ENCODE data around the gene ULK4. TPM values are rescaled to one million over a fixed set of nuclear protein-coding genes. Genes with fewer than 3 reads are reported as not detected.
"Not testable (repeated sequence)": the region's sequence is repeated elsewhere in the genome, so short reads cannot be mapped to it uniquely, and the experiment has no call there.

Gene ULK4
- total and polyA plus RNA-seq, 10 donors: 2.0 to 33.3 (median 12.9) TPM

DNA sequence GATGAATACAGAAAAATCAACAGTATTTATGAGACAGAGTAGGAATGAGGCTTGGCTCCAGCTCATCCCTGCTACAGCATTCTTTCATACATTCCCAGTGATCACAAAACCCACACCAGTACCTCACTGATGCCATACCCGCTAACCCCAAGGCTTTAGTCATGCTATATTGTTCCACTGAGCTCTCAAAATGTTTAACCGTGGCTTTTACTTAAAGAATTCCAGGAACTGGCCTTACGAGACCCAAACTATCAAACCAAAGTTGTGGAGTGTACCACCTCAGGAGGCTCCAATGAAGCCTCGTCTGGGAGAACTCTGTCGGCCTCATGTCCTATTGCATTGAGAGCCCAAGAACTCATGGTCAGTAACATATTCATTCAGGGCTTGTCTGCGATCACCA, 278.9 kb downstream of the ULK4 start:
- Histone ChIP-seq H3K4me1 (no peaks in the 10 kb centered on the region), H3K4me3 (no peak overlapping the region), H3K9me3 (no peaks in the 10 kb centered on the region), H3K27me3 (replicated peaks in 1 of 7) (no peaks in the 10 kb centered on the region), H3K36me3 (peaks cover 0 to 9% (median 0%) of the 10 kb centered on the region in 6 donors), H3K27ac (no peak overlapping the region)
- TF ChIP-seq POLR2A (IDR thresholded peaks at IDR 0.05) (no peak), POLR2AphosphoS5 (IDR thresholded peaks at IDR 0.05) (no peak)
- TF ChIP-seq, protein P1, sequence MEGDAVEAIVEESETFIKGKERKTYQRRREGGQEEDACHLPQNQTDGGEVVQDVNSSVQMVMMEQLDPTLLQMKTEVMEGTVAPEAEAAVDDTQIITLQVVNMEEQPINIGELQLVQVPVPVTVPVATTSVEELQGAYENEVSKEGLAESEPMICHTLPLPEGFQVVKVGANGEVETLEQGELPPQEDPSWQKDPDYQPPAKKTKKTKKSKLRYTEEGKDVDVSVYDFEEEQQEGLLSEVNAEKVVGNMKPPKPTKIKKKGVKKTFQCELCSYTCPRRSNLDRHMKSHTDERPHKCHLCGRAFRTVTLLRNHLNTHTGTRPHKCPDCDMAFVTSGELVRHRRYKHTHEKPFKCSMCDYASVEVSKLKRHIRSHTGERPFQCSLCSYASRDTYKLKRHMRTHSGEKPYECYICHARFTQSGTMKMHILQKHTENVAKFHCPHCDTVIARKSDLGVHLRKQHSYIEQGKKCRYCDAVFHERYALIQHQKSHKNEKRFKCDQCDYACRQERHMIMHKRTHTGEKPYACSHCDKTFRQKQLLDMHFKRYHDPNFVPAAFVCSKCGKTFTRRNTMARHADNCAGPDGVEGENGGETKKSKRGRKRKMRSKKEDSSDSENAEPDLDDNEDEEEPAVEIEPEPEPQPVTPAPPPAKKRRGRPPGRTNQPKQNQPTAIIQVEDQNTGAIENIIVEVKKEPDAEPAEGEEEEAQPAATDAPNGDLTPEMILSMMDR (IDR thresholded peaks at IDR 0.05 in 8 of 11, conservative IDR thresholded peaks at IDR 0.05 in 3 of 11): no peak
- no peak for DNase-seq
- 86 to 99% (median 95%) methylated on average over 6 of the region's 6 CpGs for WGBS, 5 donors
- intact Hi-C loops (cut with DNase I; ENCODE audit: low total_unique reads): no loop called here

DNA sequence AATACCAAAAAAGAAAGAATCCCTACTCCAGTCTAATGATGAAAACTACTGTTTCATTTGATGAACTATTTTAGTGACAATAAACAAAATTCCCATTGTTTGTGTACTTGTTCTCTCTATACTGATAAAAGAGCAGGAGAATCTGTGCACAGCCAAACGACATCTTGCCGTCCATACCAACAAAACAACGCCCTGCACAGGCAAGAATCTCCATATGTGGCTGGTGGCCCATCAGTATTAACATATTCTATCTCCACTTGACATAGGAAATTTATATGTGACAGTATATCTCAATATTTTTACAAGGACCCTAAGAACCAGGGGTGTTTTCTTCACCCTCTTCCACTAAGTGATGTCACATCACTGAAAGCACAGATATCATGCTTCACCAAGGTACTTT, 279.5 kb downstream of the ULK4 start:
- no peak overlapping the region for H3K27ac ChIP-seq
- no peaks in the 10 kb centered on the region for H3K4me1 ChIP-seq
- intact Hi-C loops (cut with DNase I; ENCODE audit: low total_unique reads): no loop called here
- H3K9me3 ChIP-seq: no peaks in the 10 kb centered on the region
- no peak overlapping the region for H3K4me3 ChIP-seq
- no peak for DNase-seq
- 89 to 100% (median 94%) methylated on average over 3 of the region's 3 CpGs for WGBS, 5 donors
- no peaks in the 10 kb centered on the region for H3K27me3 ChIP-seq (replicated peaks in 1 of 7)
- TF ChIP-seq POLR2A (IDR thresholded peaks at IDR 0.05): no peak
- no peak for TF ChIP-seq POLR2AphosphoS5 (IDR thresholded peaks at IDR 0.05)
- TF ChIP-seq, protein P1 (IDR thresholded peaks at IDR 0.05 in 8 of 11, conservative IDR thresholded peaks at IDR 0.05 in 3 of 11): no peak
- peaks cover 0 to 9% (median 0%) of the 10 kb centered on the region in 6 donors for H3K36me3 ChIP-seq

DNA sequence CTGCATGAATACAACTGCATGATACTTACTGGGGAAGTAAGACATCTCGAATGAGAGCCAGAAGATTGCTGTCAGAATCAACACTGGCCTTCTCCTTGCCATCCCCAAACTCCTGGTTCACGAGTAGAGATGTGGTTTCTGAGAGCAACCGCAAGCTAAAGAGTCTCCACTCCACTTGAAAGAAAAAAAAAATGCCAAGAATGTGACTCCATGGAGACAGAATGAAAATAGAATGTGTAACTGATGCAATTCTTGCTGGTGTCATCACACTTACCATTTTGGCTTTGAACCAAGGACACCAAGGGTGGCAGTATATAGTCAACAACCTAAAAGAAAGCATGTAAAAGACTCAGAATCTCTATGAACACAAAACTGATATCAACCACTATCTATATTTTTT, 280.4 kb downstream of the ULK4 start:
- 72 to 92% (median 82%) methylated on average over 3 of the region's 3 CpGs for WGBS, 5 donors
- no peaks in the 10 kb centered on the region for H3K27me3 ChIP-seq (replicated peaks in 1 of 7)
- no peaks in the 10 kb centered on the region for H3K9me3 ChIP-seq
- H3K4me1 ChIP-seq: no peaks in the 10 kb centered on the region
- DNase-seq: no peak
- TF ChIP-seq POLR2AphosphoS5 (IDR thresholded peaks at IDR 0.05): no peak
- TF ChIP-seq, protein P1 (IDR thresholded peaks at IDR 0.05 in 8 of 11, conservative IDR thresholded peaks at IDR 0.05 in 3 of 11): no peak
- no peak for TF ChIP-seq POLR2A (IDR thresholded peaks at IDR 0.05)
- H3K36me3 ChIP-seq: peaks cover 0 to under 1% (median 0%) of the 10 kb centered on the region in 6 donors
- H3K4me3 ChIP-seq: no peak overlapping the region
- no peak overlapping the region for H3K27ac ChIP-seq
- intact Hi-C loops (cut with DNase I; ENCODE audit: low total_unique reads): no loop called here

DNA sequence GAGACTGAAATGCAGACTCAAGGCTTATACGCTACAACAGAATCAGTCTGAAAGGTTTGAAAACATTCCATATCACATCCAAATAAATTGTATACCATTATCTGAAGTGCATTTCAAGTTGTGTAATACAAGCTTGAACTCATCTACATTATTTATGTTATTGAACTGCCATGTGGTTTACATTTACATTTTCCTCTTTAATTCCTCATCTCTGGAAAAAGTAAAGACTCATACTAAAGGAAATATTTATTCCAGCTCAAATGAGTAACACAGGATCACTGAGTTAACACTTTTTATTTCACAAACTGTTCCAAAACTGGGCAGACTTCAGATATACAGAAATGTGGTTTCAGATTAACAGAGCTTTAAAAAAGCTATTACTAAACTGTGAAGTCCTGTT, 282.5 kb downstream of the ULK4 start:
- no peak for DNase-seq
- intact Hi-C loops (cut with DNase I; ENCODE audit: low total_unique reads): no loop called here
- TF ChIP-seq POLR2AphosphoS5 (IDR thresholded peaks at IDR 0.05) (no peak), POLR2A (IDR thresholded peaks at IDR 0.05) (no peak)
- TF ChIP-seq, protein P1 (IDR thresholded peaks at IDR 0.05 in 8 of 11, conservative IDR thresholded peaks at IDR 0.05 in 3 of 11): no peak
- H3K27me3 ChIP-seq (replicated peaks in 1 of 7): no peaks in the 10 kb centered on the region
- H3K27ac ChIP-seq: no peak overlapping the region
- no peak overlapping the region for H3K4me3 ChIP-seq
- no peaks in the 10 kb centered on the region for H3K9me3 ChIP-seq
- 90 to 98% (median 97%) methylated on average over 1 of the region's 1 CpG for WGBS, 5 donors
- H3K36me3 ChIP-seq: no peaks in the 10 kb centered on the region
- no peaks in the 10 kb centered on the region for H3K4me1 ChIP-seq

DNA sequence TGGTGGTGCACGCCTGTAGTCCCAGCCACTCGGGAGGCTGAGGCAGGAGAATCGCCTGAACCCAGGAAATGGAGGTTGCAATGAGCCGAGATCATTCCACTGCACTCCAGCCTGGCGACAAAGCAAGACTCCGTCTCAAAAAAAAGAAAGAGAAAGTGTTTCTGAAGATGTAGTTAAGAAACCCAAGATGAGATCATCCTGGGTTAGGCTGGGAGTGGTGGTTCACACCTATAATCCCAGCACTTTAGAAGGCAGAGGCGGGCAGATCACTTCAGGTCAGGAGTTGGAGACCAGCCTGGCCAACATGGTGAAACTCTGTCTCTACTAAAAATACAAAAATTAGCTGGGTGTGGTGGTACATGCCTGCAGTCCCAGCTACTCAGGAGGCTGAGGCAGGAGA, 286.8 kb downstream of the ULK4 start:
- 92 to 97% (median 95%) methylated on average over 7 of the region's 7 CpGs for WGBS, 5 donors
- H3K27me3 ChIP-seq (replicated peaks in 1 of 7); H3K27ac ChIP-seq; H3K36me3 ChIP-seq; DNase-seq; H3K4me1 ChIP-seq; H3K4me3 ChIP-seq; intact Hi-C loops (cut with DNase I; ENCODE audit: low total_unique reads): not testable (repeated sequence)
- H3K9me3 ChIP-seq: peaks cover 0 to 19% (median 16%) of the 10 kb centered on the region in 8 donors

Data from spleen (tissue), 11 donors.